Thoracic aorta (tissue), 2 donors: ENCODE measurements around the gene OSBPL10. TPM values are rescaled to one million over a fixed set of nuclear protein-coding genes. Genes with fewer than 3 reads are reported as not detected.

ENCODE experiments used
- ATAC-seq: fragments of 150-250 bp; one replicate; pipeline ENCODE4 v1.8.0; 2017; ENCODE audit warnings: low read depth; ENCODE audit not compliant: insufficient number of reproducible peaks, low FRiP score
- DNase-seq: peaks from one replicate; pipeline ENCODE4 v3.0.0-alpha.2; 2020; ENCODE audit warnings: low spot score
- H3K27ac ChIP-seq, 2 donors: fragments of 200-600 bp; sonication (generic); 1 replicate in 1 of 2; 2 replicates in 1 of 2; pipeline ENCODE4 v1.5.1; 2016; ENCODE audit warnings: mild to moderate bottlenecking in 2 of 2, moderate library complexity in 2 of 2
- H3K27me3 ChIP-seq: fragments of 200-600 bp; sonication (generic); replicated peaks from 2 replicates; pipeline ENCODE4 v1.6.0; 2016; ENCODE audit warnings: mild to moderate bottlenecking; ENCODE audit not compliant: insufficient read depth
- H3K36me3 ChIP-seq: fragments of 200-600 bp; sonication (generic); one replicate; pipeline ENCODE4 v1.5.1; 2016
- H3K4me1 ChIP-seq, 2 donors: fragments of 200-600 bp; sonication (generic); 1 replicate in 1 of 2; 2 replicates in 1 of 2; pipeline versions ENCODE4 v1.5.1 to v1.6.0; 2016; ENCODE audit warnings: low read depth in 2 of 2, mild to moderate bottlenecking in 1 of 2; ENCODE audit not compliant: control insufficient read depth in 1 of 2
- H3K4me3 ChIP-seq: fragments of 200-600 bp; sonication (generic); 2 replicates; pipeline ENCODE4 v1.5.1; 2016; ENCODE audit warnings: mild to moderate bottlenecking
- H3K9me3 ChIP-seq: fragments of 200-600 bp; sonication (generic); 2 replicates; pipeline ENCODE4 v1.5.1; 2016
- CTCF ChIP-seq: fragments of 200-600 bp; sonication (generic); IDR thresholded peaks from one replicate; pipeline ENCODE4 v1.5.1; 2019; ENCODE audit warnings: antibody characterized with exemption
- total RNA-seq, 2 donors: library from RNA; depleted of rRNA; stranded (reverse); fragments of >200 nt; gene quantifications; one replicate each; pipeline versions ENCODE4 v1.1.0 to v1.2.3, GENCODE V29; 2016

The OSBPL10 gene
- total RNA-seq, 2 donors from 2014 or later = 108 to 153 TPM

DNA sequence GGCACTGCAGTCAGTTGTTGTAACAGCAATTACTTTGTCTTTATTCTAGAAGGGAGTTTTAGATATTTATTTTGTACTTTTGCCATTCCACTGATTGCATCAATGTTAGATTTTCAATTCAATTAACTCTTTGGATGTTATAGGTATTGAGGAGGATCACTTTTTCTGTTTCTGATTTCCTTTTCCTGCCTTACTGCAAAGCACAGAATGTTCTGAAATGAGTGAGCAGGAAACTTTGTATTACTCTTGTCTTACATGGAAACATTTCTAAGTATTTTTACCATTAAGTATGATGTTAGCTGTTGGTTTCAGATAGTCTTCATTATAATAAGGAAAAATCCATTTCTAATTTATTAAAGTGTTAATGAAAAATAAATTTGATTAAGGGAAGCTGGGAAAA lies 80.5 kb downstream of the OSBPL10 start:
- H3K4me3 ChIP-seq = no peak overlapping the region
- no peak overlapping the region for H3K27ac ChIP-seq
- no peaks in the 10 kb centered on the region for H3K9me3 ChIP-seq
- H3K36me3 ChIP-seq = no peaks in the 10 kb centered on the region
- DNase-seq (no peak), ATAC-seq (no peak)
- no peaks in the 10 kb centered on the region for H3K27me3 ChIP-seq
- peaks cover 15 to 27% of the 10 kb centered on the region in 2 donors for H3K4me1 ChIP-seq
- TF ChIP-seq CTCF = no peak

DNA sequence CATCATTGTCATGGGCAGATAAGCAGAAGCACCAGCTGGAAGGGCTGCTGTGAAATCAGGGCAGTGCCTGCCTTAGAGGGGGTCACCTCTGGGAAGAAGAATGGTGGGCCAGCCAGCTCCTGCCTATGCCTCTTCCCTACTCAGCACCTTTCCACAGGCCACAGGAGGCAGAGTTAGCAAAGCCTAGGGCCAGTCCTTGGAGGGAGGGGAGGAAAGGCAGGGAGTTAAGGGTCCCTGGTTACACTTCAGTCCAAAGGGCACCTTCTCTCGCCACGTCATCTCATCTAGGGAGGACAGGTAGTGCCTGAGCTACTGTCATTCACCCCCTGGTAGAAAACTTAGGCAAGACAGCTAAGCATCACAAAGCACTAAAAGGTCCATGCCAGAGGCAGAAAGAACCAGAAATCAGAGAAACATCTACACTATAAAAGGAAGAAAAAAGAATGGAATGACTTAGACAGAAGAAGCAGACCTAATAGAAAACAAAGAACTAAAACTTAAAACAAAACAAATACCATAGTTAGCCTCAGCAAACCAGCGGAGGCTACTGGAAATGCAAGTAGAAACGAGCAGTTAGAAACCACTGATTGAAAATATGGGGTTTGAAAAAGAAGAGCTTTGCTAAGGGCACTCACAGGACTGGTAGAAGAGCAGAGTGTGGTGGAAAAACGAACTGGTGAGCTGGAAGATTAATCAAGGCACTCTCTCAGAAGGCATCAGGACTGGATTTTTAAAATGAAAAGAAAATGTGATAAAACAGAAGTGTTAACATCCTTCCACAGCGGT lies 84.2 kb downstream of the OSBPL10 start:
- ATAC-seq = no peak
- Histone ChIP-seq H3K27me3 (no peaks in the 10 kb centered on the region), H3K36me3 (no peaks in the 10 kb centered on the region), H3K9me3 (no peaks in the 10 kb centered on the region), H3K4me1 (peaks cover 8 to 13% of the 10 kb centered on the region in 2 donors), H3K4me3 (no peak overlapping the region), H3K27ac (no peak overlapping the region)
- TF ChIP-seq CTCF = no peak
- DNase-seq = no peak

DNA sequence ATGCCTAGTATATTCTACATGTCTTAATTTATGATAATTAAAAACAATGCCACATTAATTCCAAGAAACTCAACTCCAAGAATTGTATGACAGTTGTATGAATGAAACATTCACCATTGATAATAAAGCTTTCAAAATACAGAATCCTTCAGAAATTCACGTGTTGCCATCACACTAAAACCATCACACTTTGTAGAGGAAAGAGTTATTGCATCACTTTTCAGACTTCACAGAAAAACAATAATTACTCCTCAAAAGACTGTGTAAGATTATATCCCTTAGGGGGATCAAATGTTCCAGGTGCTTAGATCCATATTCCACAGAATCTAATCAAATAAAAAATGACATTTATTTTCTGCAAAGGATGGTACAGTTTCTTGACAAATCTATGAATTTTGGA lies 85.0 kb downstream of the OSBPL10 start:
- H3K27ac ChIP-seq = no peak overlapping the region
- no peaks in the 10 kb centered on the region for H3K9me3 ChIP-seq
- no peak for ATAC-seq
- no peak overlapping the region for H3K4me3 ChIP-seq
- no peaks in the 10 kb centered on the region for H3K36me3 ChIP-seq
- no peak for TF ChIP-seq CTCF
- no peak for DNase-seq
- H3K4me1 ChIP-seq = peaks cover 8 to 13% of the 10 kb centered on the region in 2 donors
- H3K27me3 ChIP-seq = no peaks in the 10 kb centered on the region

DNA sequence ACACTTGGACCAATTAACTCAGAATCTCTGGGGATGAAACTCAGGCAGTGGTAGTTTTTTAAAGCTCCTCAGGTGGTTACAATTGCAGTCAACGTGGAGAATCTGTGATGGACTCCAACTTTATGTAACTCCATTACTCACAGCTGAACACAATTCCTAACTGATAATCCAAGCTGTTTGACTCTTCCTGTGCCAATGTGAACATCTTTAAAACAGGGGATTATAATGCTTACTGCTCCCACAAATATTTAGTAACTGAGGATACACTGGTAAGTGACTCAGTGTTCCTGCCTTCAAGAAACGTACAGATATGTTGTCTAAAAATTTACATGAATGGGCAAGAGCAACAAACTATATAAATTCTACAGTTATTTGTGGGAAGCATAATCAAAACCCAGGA lies 85.6 kb downstream of the OSBPL10 start:
- Histone ChIP-seq H3K4me3 (no peak overlapping the region), H3K4me1 (peaks cover 8 to 10% of the 10 kb centered on the region in 2 donors), H3K27ac (no peak overlapping the region), H3K27me3 (no peaks in the 10 kb centered on the region), H3K36me3 (no peaks in the 10 kb centered on the region), H3K9me3 (no peaks in the 10 kb centered on the region)
- ATAC-seq (no peak), DNase-seq (no peak)
- TF ChIP-seq CTCF = no peak

- Histone ChIP-seq H3K27ac (no peak overlapping the region), H3K27me3 (no peaks in the 10 kb centered on the region)
- ATAC-seq = no peak
These were observed 88.0 kb downstream of the OSBPL10 start for GRCh38 chr3:31892916-31893573.

More at GRCh38 chr3:31892916-31893573, 88.0 kb downstream of the OSBPL10 start:
- no peaks in the 10 kb centered on the region for H3K4me1 ChIP-seq
- no peaks in the 10 kb centered on the region for H3K9me3 ChIP-seq
- no peaks in the 10 kb centered on the region for H3K36me3 ChIP-seq
- no peak overlapping the region for H3K4me3 ChIP-seq
- no peak for DNase-seq
- TF ChIP-seq CTCF = no peak
